A549 (cell line): Measurements from ENCODE around the gene ZNF768.

Source experiments
- CHD4 ChIP-seq: fragments of 200-600 bp; sonication (generic); IDR thresholded peaks from 2 replicates; pipeline ENCODE4 v1.6.1; 2016; ENCODE audit warnings: antibody characterized with exemption, mild to moderate bottlenecking, borderline replicate concordance
- CTCF ChIP-seq: fragments of >200 bp; sonication (Bioruptor Twin); formaldehyde crosslinking; IDR thresholded peaks from 3 replicates; pipeline ENCODE4 v1.5.1; 2016
- EHMT2 ChIP-seq: fragments of 200-600 bp; sonication (generic); IDR thresholded peaks from 2 replicates; pipeline ENCODE4 v1.6.1; 2016; ENCODE audit warnings: antibody characterized with exemption, low read depth, mild to moderate bottlenecking, moderate library complexity
- JUNB ChIP-seq: fragments of >200 bp; sonication (Bioruptor Twin); formaldehyde crosslinking; IDR thresholded peaks from 2 replicates; pipeline ENCODE4 v1.6.1; 2016
- MYC ChIP-seq: IDR thresholded peaks from 2 replicates; pipeline ENCODE4 v1.6.1; 2012; ENCODE audit warnings: mild to moderate bottlenecking, inconsistent platforms, low read length, improper control_type of control experiment, borderline replicate concordance
- PHF8 ChIP-seq: fragments of 200-600 bp; sonication (generic); IDR thresholded peaks from 2 replicates; pipeline ENCODE4 v1.6.1; 2016; ENCODE audit warnings: low read depth, mild to moderate bottlenecking, antibody characterized with exemption, moderate library complexity, borderline replicate concordance
- POLR2A ChIP-seq: IDR thresholded peaks from 2 replicates; pipeline ENCODE4 v1.6.1; 2012; ENCODE audit warnings: mild to moderate bottlenecking, low read length
- RAD21 ChIP-seq, 2 experiments: fragments of >200 bp in 1 of 2; sonication (Bioruptor Twin) in 1 of 2; formaldehyde crosslinking in 1 of 2; IDR thresholded peaks in 1 of 2; conservative IDR thresholded peaks in 1 of 2; 2 replicates in 1 of 2; 3 replicates in 1 of 2; pipeline ENCODE4 v1.6.1; 2012 to 2018; ENCODE audit warnings: inconsistent platforms in 1 of 2
- RFX5 ChIP-seq: fragments of 450-650 bp; IDR thresholded peaks from 2 replicates; pipeline ENCODE4 v1.7.1; 2014; ENCODE audit warnings: antibody characterized with exemption, mild to moderate bottlenecking, moderate library complexity
- SMC3 ChIP-seq: fragments of >200 bp; sonication (Bioruptor Twin); formaldehyde crosslinking; IDR thresholded peaks from 3 replicates; pipeline ENCODE4 v1.6.1; 2018; ENCODE audit warnings: inconsistent platforms
- SREBF2 ChIP-seq: fragments of 450-650 bp; IDR thresholded peaks from 2 replicates; pipeline ENCODE4 v1.6.1; 2014; ENCODE audit warnings: mild to moderate bottlenecking, moderate library complexity
- TF ChIP-seq, protein P1 (sequence below): IDR thresholded peaks from 2 replicates; pipeline ENCODE4 v1.6.1; 2012
- TF ChIP-seq, protein P2 (sequence below): fragments of 200-600 bp; sonication (generic); IDR thresholded peaks from 2 replicates; pipeline ENCODE4 v1.6.1; 2016; ENCODE audit warnings: antibody characterized with exemption, mild to moderate bottlenecking, moderate library complexity
- TF ChIP-seq, protein P3 (sequence below): fragments of 150-350 bp; IDR thresholded peaks from 2 replicates; pipeline ENCODE4 v1.6.1; 2014; ENCODE audit warnings: low read depth, mild to moderate bottlenecking, low read length

DNA sequence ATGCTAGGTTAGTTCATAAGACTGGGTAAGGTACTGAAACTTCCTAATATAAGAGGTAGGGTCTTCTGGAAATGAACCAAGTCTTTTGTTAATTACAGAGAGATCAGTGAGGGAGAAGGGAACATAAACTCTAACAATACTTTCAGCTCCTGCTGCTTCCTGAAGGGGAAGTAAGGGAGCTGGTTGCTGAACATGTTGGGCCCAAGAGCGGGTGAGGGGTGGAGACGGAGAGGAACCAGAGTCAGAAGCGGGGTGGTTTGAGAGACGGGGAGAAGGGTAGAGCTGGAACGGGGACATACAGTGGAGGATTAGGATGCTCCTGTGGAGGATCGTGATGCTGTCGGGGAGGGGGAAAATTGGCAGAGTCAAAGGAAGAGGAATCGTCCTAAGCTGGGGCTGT, 19.7 kb upstream of the ZNF768 start:
- no peak for TF ChIP-seq MYC
- no peak for TF ChIP-seq CTCF
- TF ChIP-seq, protein P1, sequence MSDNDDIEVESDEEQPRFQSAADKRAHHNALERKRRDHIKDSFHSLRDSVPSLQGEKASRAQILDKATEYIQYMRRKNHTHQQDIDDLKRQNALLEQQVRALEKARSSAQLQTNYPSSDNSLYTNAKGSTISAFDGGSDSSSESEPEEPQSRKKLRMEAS = no peak
- no peak for TF ChIP-seq PHF8
- TF ChIP-seq SREBF2 = no peak
- TF ChIP-seq RAD21 (conservative IDR thresholded peaks at IDR 0.05 in 1 of 2, IDR thresholded peaks at IDR 0.05 in 1 of 2) = no peak
- TF ChIP-seq, protein P2, sequence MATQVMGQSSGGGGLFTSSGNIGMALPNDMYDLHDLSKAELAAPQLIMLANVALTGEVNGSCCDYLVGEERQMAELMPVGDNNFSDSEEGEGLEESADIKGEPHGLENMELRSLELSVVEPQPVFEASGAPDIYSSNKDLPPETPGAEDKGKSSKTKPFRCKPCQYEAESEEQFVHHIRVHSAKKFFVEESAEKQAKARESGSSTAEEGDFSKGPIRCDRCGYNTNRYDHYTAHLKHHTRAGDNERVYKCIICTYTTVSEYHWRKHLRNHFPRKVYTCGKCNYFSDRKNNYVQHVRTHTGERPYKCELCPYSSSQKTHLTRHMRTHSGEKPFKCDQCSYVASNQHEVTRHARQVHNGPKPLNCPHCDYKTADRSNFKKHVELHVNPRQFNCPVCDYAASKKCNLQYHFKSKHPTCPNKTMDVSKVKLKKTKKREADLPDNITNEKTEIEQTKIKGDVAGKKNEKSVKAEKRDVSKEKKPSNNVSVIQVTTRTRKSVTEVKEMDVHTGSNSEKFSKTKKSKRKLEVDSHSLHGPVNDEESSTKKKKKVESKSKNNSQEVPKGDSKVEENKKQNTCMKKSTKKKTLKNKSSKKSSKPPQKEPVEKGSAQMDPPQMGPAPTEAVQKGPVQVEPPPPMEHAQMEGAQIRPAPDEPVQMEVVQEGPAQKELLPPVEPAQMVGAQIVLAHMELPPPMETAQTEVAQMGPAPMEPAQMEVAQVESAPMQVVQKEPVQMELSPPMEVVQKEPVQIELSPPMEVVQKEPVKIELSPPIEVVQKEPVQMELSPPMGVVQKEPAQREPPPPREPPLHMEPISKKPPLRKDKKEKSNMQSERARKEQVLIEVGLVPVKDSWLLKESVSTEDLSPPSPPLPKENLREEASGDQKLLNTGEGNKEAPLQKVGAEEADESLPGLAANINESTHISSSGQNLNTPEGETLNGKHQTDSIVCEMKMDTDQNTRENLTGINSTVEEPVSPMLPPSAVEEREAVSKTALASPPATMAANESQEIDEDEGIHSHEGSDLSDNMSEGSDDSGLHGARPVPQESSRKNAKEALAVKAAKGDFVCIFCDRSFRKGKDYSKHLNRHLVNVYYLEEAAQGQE = no peak
- no peak for TF ChIP-seq SMC3
- no peak for TF ChIP-seq EHMT2
- TF ChIP-seq POLR2A = no peak
- TF ChIP-seq CHD4 = no peak
- no peak for TF ChIP-seq JUNB
- no peak for TF ChIP-seq RFX5
- TF ChIP-seq, protein P3, sequence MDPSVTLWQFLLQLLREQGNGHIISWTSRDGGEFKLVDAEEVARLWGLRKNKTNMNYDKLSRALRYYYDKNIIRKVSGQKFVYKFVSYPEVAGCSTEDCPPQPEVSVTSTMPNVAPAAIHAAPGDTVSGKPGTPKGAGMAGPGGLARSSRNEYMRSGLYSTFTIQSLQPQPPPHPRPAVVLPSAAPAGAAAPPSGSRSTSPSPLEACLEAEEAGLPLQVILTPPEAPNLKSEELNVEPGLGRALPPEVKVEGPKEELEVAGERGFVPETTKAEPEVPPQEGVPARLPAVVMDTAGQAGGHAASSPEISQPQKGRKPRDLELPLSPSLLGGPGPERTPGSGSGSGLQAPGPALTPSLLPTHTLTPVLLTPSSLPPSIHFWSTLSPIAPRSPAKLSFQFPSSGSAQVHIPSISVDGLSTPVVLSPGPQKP = no peak
